Liver (tissue), 9 donors: Measurements from ENCODE around the gene EDNRA. TPM values are rescaled to one million over a fixed set of nuclear protein-coding genes. Genes with fewer than 3 reads are reported as not detected.

Source experiments
- DNase-seq: peaks from one replicate; pipeline ENCODE4 v3.0.0-alpha.2; 2017; ENCODE audit warnings: low spot score
- H3K27ac ChIP-seq, 2 donors: one replicate each; pipeline ENCODE4 v1.7.0; 2013; ENCODE audit warnings: inconsistent platforms in 2 of 2, low read length in 2 of 2, control low read depth in 1 of 2, low read depth in 1 of 2, mild to moderate bottlenecking in 1 of 2
- H3K27me3 ChIP-seq, 4 donors: one replicate each; pipeline versions ENCODE4 v1.6.1 to v1.7.0; 2013; ENCODE audit warnings: low read length in 3 of 4, inconsistent platforms in 1 of 4, mild to moderate bottlenecking in 1 of 4, moderate library complexity in 1 of 4; ENCODE audit not compliant: control insufficient read depth in 4 of 4, insufficient read depth in 4 of 4
- H3K36me3 ChIP-seq, 4 donors: one replicate each; pipeline versions ENCODE4 v1.6.1 to v1.7.0; 2013; ENCODE audit warnings: low read length in 3 of 4, mild to moderate bottlenecking in 3 of 4, low read depth in 1 of 4, moderate library complexity in 1 of 4; ENCODE audit not compliant: control insufficient read depth in 4 of 4, insufficient read depth in 3 of 4
- H3K4me1 ChIP-seq, 4 donors: one replicate each; pipeline versions ENCODE4 v1.6.1 to v1.7.0; 2013; ENCODE audit warnings: low read length in 3 of 4, mild to moderate bottlenecking in 3 of 4, moderate library complexity in 1 of 4; ENCODE audit not compliant: control insufficient read depth in 4 of 4, insufficient read depth in 4 of 4
- H3K4me3 ChIP-seq, 3 donors: one replicate each; pipeline versions ENCODE4 v1.6.1 to v1.7.0; 2013; ENCODE audit warnings: low read length in 3 of 3, control low read depth in 1 of 3, low read depth in 1 of 3, mild to moderate bottlenecking in 1 of 3
- H3K9ac ChIP-seq, 2 donors: one replicate each; pipeline ENCODE4 v1.7.0; 2013; ENCODE audit warnings: low read length in 2 of 2, mild to moderate bottlenecking in 2 of 2, moderate library complexity in 2 of 2, control low read depth in 1 of 2, low read depth in 1 of 2
- H3K9me3 ChIP-seq, 4 donors: one replicate each; pipeline versions ENCODE4 v1.6.1 to v1.7.0; 2013; ENCODE audit warnings: low read length in 3 of 4; ENCODE audit not compliant: control insufficient read depth in 4 of 4
- ATF3 ChIP-seq: IDR thresholded peaks from 2 replicates; pipeline ENCODE4 v1.6.1; 2016; ENCODE audit warnings: antibody characterized with exemption
- CTCF ChIP-seq: fragments of 150-350 bp; IDR thresholded peaks from 2 replicates; pipeline ENCODE4 v1.5.1; 2017; ENCODE audit warnings: improper control_type of control experiment, low read depth, low read length; ENCODE audit not compliant: missing input control
- EGR1 ChIP-seq, 2 donors: IDR thresholded peaks; 2 replicates each; pipeline ENCODE4 v1.6.1; 2016 to 2018; ENCODE audit warnings: antibody characterized with exemption in 2 of 2, low read depth in 2 of 2
- FOXA1 ChIP-seq: IDR thresholded peaks from 2 replicates; pipeline ENCODE4 v1.6.1; 2016; ENCODE audit warnings: antibody characterized with exemption
- FOXA2 ChIP-seq: IDR thresholded peaks from 2 replicates; pipeline ENCODE4 v1.6.1; 2016; ENCODE audit warnings: antibody characterized with exemption
- GABPA ChIP-seq, 2 donors: IDR thresholded peaks in 1 of 2; conservative IDR thresholded peaks in 1 of 2; 2 replicates each; pipeline ENCODE4 v1.6.1; 2016; ENCODE audit warnings: antibody characterized with exemption in 2 of 2, mild to moderate bottlenecking in 1 of 2, moderate library complexity in 1 of 2
- HNF4A ChIP-seq, 2 donors: conservative IDR thresholded peaks; 2 replicates each; pipeline ENCODE4 v1.6.1; 2016; ENCODE audit warnings: antibody characterized with exemption in 2 of 2, mild to moderate bottlenecking in 2 of 2
- HNF4G ChIP-seq: IDR thresholded peaks from 2 replicates; pipeline ENCODE4 v1.6.1; 2016; ENCODE audit warnings: antibody characterized with exemption
- JUND ChIP-seq, 2 donors: IDR thresholded peaks; 2 replicates each; pipeline ENCODE4 v1.6.1; 2016; ENCODE audit warnings: antibody characterized with exemption in 2 of 2
- MAX ChIP-seq: IDR thresholded peaks from 2 replicates; pipeline ENCODE4 v1.6.1; 2016; ENCODE audit warnings: antibody characterized with exemption
- NR2F2 ChIP-seq: IDR thresholded peaks from 2 replicates; pipeline ENCODE4 v1.6.1; 2016; ENCODE audit warnings: antibody characterized with exemption
- RAD21 ChIP-seq, 2 donors: IDR thresholded peaks; 2 replicates each; pipeline ENCODE4 v1.6.1; 2016; ENCODE audit warnings: antibody characterized with exemption in 2 of 2, mild to moderate bottlenecking in 2 of 2
- REST ChIP-seq: IDR thresholded peaks from 2 replicates; pipeline ENCODE4 v1.6.1; 2016; ENCODE audit warnings: antibody characterized with exemption, mild to moderate bottlenecking
- RXRA ChIP-seq, 2 donors: IDR thresholded peaks; 2 replicates each; pipeline ENCODE4 v1.6.1; 2017 to 2018; ENCODE audit warnings: antibody characterized with exemption in 2 of 2, mild to moderate bottlenecking in 1 of 2
- SP1 ChIP-seq: IDR thresholded peaks from 2 replicates; pipeline ENCODE4 v1.6.1; 2018; ENCODE audit warnings: antibody characterized with exemption, mild to moderate bottlenecking
- TAF1 ChIP-seq: conservative IDR thresholded peaks from 2 replicates; pipeline ENCODE4 v1.6.1; 2016; ENCODE audit warnings: antibody characterized with exemption, mild to moderate bottlenecking
- YY1 ChIP-seq: IDR thresholded peaks from 2 replicates; pipeline ENCODE4 v1.6.1; 2016; ENCODE audit warnings: antibody characterized with exemption, mild to moderate bottlenecking
- ZBTB33 ChIP-seq: IDR thresholded peaks from 2 replicates; pipeline ENCODE4 v1.6.1; 2016; ENCODE audit warnings: antibody characterized with exemption
- WGBS: extraction: QIAGEN DNeasy Blood & Tissue Kit; methylation state at CpG from one replicate; pipeline ENCODE4 v1.1.7; 2013; 5-methylcytosine and 5-hydroxymethylcytosine counted together
- polyA plus RNA-seq, 2 donors: library from polyadenylated mRNA; stranded (reverse) in 1 of 2; unstranded in 1 of 2; fragments of 200-250 nt in 1 of 2; fragments of >200 nt in 1 of 2; fragmentation: Nextera tagmentation in 1 of 2; extraction: Ambion mirVana in 1 of 2; gene quantifications; one replicate each; pipeline versions ENCODE4 v1.2.1 to v1.2.3, GENCODE V29; 2013 to 2015
- total RNA-seq, 2 donors: library from RNA; depleted of rRNA; stranded (reverse); fragments of >200 nt; gene quantifications; one replicate each; pipeline ENCODE4 v1.2.3, GENCODE V29; 2014
- donor health status: healthy.
- donor health status: healthy.
- donor health status: healthy.
- donor health status: healthy.
- donor health status: healthy.

Gene EDNRA
- total and polyA plus RNA-seq, 4 donors: 0.71 to 6.0 (median 1.1) TPM

GRCh38 chr4:147560625-147561024 is 79.7 kb downstream of the EDNRA start:
- peaks cover 0 to 4% (median 0%) of the 10 kb centered on the region in 4 donors for H3K9me3 ChIP-seq
- no peaks in the 10 kb centered on the region for H3K27me3 ChIP-seq
- H3K27ac ChIP-seq: no peak overlapping the region
- no peak for DNase-seq
- TF ChIP-seq CTCF: no peak
- TF ChIP-seq NR2F2: no peak
- TF ChIP-seq MAX: no peak
- TF ChIP-seq ATF3: no peak
- no peak for TF ChIP-seq GABPA (IDR thresholded peaks at IDR 0.05 in 1 of 2, conservative IDR thresholded peaks at IDR 0.05 in 1 of 2)
- H3K4me1 ChIP-seq: no peaks in the 10 kb centered on the region
- H3K36me3 ChIP-seq: no peaks in the 10 kb centered on the region
- H3K9ac ChIP-seq: no peak overlapping the region
- H3K4me3 ChIP-seq: no peak overlapping the region
- WGBS: 88% methylated on average over 4 of the region's 4 CpGs

- TF ChIP-seq FOXA2: no peak
- no peak for TF ChIP-seq REST
- TF ChIP-seq MAX: no peak
- no peak for TF ChIP-seq ZBTB33
- TF ChIP-seq GABPA (IDR thresholded peaks at IDR 0.05 in 1 of 2, conservative IDR thresholded peaks at IDR 0.05 in 1 of 2): no peak
- TF ChIP-seq TAF1: no peak
- TF ChIP-seq EGR1 (IDR thresholded peaks at IDR 0.05; ENCODE audit: low read depth in 2 of 2): no peak
- no peak for TF ChIP-seq YY1
- TF ChIP-seq CTCF: no peak
- TF ChIP-seq RXRA (IDR thresholded peaks at IDR 0.05): no peak
- TF ChIP-seq NR2F2: no peak
- TF ChIP-seq FOXA1: no peak
- no peak for TF ChIP-seq HNF4G
- TF ChIP-seq JUND (IDR thresholded peaks at IDR 0.05): no peak
- no peak for TF ChIP-seq HNF4A (conservative IDR thresholded peaks at IDR 0.05)
- TF ChIP-seq ATF3: no peak
- no peak for TF ChIP-seq RAD21 (IDR thresholded peaks at IDR 0.05)
- TF ChIP-seq SP1: no peak
- no peak overlapping the region for H3K4me3 ChIP-seq
- no peak for DNase-seq
- no peaks in the 10 kb centered on the region for H3K4me1 ChIP-seq
- H3K9ac ChIP-seq: no peak overlapping the region
- H3K27ac ChIP-seq: no peak overlapping the region
- peaks cover 0 to 4% (median 0%) of the 10 kb centered on the region in 4 donors for H3K9me3 ChIP-seq
- H3K36me3 ChIP-seq: no peaks in the 10 kb centered on the region
- H3K27me3 ChIP-seq: no peaks in the 10 kb centered on the region
Observed at GRCh38 chr4:147566762-147567161, 85.9 kb downstream of the EDNRA start.
